T1000 (cell line): Measurements from ENCODE around the gene GJD2.

Experiments
- DNase-seq: peaks from one replicate; lab custom pipeline; 2025; ENCODE audit warnings: mixed read lengths; lab: John Stamatoyannopoulos, UW

GJD2 gene

DNA sequence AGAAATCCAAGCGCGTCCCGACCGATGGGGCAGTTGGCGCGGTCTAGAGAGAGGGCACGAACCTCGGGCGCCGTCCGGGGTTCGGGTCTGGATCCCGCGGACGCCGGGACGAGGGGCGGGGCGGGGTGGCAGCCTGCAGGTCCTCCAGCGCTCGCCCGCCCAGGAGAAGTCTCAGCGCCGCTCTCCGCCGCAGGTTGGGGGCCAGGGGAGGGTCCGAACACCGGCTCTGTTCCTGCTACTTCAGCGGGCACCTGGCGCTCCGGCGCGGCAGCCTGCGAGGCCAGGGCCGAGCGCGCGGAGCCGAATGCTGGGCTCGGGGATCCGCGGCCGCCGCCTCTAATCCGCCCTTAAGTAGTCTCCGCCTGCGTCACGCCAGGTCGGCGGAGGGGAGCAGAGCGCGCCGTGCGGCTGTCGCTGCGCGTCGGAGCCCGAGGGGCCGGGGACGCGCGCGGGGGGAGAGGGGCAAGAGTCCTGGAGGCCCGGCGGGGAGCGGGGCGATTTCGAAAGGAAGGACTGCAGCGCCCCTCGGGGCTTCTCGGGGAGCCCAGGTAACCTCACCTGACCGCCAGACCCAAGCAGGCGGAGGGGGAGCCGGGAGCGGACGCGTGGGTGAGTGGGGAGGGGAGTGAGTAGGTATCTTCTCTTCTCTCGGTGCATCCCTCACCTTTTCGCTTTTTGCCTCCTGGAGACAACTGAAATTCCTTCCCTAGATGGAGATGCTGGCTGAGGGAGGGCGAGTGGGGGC, at the start of gene GJD2:
GJD2 (minus strand) TSS at position 325 of the 745 bp plus-strand sequence. CDS start 510 bp downstream, outside the sequence.
- no peak for DNase-seq

DNA sequence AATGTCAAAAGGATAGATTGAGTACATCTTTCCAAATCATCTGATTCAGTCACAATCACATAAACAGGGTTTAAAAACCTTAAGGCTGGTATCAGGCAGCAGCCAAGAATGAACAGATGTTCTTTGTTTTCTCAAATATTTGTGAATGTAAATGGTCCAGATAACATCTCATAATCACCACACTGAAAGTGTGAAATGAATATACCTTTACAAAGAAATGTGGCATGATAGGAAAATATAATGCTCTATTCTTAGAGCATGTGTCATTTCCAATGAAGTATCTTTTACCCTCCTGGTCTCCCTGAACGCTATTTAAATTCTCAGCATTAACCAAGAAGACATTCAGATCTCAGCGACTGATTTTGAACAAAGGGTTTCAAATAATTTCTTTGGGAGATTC, 49.3 kb upstream of the GJD2 start:
- no peak for DNase-seq

- no peak for DNase-seq
These were observed 48.3 kb upstream of the GJD2 start for GRCh38 chr15:34802803-34803750.

DNA sequence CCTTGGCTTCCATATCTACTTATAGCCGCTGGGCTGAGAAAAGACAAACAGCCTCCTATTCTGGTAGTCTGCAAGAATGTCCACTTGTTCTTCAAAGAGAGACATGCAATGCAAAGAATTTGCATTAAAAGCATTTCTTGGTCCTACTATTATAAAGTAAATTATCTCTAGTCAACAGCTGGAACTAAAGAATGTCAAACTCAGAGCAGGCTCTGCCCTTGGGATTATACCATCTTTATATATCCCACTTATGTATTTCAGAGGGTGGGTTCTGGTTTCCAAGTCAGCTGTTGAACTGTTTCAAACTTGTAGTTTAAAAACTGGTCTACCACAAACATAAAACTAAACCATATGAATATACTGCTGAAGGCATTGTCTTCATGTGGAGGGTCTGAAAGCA, 47.6 kb upstream of the GJD2 start:
- no peak for DNase-seq

GRCh38 chr15:34799149-34800101, 44.6 kb upstream of the GJD2 start:
- DNase-seq = no peak

DNA sequence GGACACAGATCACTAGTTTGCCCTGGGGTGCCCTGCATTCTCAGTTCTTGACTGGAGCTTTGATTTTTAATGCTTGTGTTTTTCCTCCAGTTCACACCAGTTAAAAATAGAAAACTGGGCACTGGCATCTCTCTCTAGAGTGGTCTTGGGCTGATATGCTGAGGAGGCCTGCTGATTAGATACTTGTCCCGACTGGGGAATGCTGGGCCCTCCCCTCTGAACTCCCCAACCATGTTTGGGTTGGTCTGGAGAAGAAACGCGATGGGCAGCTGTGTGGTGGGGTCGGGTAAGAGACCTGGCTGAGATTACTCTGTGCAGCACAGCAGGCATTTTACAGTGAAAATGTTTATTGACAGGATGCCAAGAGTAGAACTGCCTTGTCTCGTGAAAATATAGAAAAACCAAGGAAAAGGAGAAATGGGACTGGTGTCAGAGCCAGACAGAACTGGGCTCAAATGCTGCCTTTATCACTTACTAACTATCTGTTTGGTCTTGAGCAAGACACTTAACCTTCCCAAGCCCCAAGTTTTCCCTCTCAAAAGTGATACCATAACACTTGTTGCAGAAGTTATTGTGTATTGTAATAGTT, 42.1 kb upstream of the GJD2 start:
- no peak for DNase-seq

DNA sequence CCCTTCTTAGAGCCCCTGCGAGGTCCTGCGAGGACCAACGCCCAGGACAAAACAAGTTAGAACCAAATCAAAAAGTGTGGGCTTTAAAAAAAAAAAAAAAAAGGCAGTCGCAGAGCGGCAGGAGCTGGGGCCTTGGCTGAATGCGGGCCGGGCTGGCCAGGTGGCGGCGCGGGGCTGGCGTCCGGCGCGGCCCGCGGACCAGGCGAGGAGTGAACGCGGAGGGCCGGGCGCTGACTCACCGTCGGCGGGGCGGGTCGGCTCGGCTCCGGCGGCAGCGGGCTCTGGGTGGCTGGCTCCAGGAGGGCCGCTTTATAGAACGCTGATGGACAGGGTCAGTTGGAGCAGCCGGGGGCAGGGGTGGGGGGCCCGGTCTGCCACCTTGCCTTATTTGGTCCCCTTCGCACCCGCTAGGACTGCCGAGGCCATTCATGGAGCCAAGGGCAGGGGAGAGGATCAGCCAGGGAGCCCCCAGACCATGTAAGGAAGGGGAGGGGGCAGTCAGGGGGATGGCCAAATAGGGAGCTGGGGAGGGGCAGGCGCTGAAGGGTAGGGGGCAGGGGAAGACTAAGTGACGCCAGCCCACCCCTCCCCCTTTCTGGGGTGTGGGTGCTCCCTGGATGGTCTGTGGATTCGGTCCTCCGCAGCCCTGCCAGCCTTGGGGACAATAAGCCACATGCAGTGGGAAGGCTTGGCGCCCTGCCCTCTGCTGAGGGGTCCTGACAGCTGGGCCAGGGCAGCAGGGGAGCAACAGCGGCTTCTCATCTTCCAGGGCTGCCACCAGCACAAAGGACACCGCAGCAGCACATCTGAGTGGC, 40.7 kb upstream of the GJD2 start, which contains the start of gene ACTC1:
ACTC1 (minus strand) TSS at position 283 of the 815 bp plus-strand sequence. CDS start 741 bp downstream, outside the sequence.
- DNase-seq = no peak

- no peak for DNase-seq
These were observed 39.9 kb upstream of the GJD2 start for GRCh38 chr15:34794590-34795206.

- no peak for DNase-seq
These were observed 39.1 kb upstream of the GJD2 start for GRCh38 chr15:34793901-34794300.

DNA sequence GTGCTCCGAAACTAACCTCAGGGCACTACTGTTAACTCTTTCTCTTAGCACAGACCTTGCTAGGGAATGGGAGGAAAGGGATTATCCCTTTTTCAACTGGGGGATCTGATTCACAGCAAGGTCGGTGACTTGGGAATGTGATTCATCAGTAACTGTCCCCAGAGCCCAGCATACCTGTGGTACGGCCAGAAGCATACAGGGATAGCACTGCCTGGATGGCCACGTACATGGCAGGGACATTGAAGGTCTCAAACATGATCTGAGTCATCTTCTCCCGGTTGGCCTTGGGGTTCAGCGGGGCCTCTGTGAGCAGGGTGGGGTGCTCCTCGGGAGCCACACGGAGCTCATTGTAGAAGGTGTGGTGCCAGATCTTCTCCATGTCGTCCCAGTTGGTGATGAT, 38.3 kb upstream of the GJD2 start:
- no peak for DNase-seq

- no peak for DNase-seq
These were observed 36.9 kb upstream of the GJD2 start for GRCh38 chr15:34791701-34792100.

DNA sequence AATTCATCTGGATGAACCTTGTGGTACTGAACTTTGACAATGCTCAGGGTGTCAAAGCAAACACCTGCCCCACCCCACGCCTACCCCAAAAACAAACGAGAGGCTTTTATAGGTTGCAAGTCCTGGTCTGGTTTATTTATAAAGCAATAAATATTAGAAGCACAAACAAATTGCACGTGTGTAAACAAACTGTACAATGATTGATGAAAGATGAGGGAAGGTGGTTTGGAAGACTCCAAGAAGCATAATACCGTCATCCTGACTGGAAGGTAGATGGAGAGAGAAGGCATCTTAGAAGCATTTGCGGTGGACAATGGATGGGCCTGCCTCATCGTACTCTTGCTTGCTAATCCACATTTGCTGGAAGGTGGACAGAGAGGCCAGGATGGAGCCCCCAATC, 35.3 kb upstream of the GJD2 start:
- DNase-seq = no peak

- DNase-seq = no peak
These were observed 34.5 kb upstream of the GJD2 start for GRCh38 chr15:34789326-34789725.

GRCh38 chr15:34786206-34786605, 31.4 kb upstream of the GJD2 start:
- DNase-seq = no peak

DNA sequence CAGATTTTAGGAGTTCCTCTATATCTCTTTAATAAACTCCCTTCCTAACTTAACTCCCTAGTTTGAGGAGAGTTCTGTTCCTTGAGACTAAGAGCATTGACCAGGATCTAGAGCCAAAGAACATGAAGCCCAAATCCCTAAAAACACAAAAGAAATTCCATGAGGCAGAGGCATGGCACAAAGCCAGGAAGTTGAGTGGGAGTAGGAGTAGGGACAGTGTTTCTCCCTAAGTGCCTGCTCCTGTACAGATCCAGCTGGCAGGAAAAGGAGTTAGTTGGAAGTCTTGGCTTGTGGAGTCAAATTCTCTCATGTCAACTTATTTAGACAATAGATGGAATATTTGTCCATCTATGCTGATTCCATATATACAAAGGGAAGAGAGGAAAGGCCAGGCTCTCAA, 29.2 kb upstream of the GJD2 start:
- DNase-seq = no peak

DNA sequence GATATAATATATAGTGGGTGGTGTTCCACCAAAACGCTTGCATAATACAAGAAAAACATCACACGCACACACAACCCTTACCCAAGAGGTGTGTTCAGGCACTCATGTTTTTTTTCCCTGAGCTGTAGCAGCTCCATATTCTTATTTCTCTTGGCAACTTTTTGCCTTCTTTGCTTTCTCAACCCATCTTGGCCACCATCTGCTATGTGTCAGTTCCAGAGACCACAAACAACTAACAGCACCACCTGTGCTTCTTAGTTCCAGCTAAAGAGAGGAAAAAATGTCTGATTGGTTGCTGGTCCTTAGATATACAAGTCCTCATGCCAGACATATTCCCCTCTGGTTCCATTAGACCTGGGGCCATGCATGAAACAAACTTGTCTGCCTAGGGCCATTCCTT, 28.6 kb upstream of the GJD2 start:
- no peak for DNase-seq

DNA sequence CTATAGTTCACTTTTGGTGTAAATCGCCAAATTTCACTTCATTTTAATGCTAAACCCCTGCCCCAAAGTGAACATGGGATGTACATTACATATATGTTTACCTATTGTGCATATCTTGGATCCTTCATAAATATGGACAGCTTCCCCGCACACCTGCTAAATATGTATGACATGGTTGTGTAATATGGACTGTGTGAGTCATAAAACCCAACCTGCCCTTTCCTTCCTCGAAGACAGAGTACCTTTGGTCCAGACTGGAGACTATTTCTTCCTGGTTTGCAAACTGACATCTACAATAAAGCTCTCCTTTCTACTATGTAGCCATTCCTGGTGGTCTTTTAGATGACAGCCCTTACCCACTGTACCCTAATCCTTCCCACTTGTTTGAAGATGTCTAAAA, 28.1 kb upstream of the GJD2 start:
- no peak for DNase-seq

DNA sequence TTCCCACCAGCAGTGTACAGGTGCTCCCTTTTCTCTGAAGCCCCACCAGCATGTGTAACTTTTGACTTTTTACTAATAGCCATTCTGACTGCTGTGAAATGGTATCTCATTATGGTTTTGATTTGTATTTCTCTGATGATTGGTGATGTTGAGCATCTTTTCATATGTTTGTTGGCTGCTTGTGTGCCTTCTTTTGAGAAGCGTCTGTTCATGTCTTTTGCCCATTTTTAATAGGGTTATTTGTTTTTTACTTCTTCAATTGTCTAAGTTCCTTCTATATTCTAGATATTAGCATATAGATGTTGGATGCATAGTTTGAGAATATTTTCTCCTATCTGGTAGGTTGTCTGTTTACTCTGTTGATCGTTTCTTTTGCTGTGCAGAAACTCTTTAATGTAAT, 25.9 kb upstream of the GJD2 start:
- DNase-seq = no peak

- no peak for DNase-seq
These were observed 21.9 kb upstream of the GJD2 start for GRCh38 chr15:34776606-34777105.

DNA sequence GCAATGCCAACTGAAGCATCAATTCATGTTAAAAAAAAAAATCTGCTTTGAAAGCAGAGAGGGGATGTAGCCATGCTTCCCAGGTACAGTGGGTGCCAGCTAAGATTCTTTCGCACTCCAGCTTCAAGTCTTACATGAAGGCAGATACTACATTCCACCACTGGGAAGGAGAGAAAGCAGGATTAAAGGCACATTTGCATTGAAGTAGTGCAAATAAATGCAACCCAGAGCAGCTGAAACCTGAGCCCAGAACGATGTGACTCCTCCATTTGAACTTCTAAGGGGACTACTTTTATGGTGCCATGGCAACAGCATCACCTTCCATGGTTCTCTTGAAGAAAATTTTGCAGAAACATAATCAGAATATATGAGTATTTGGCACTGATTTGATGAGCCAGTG, 19.1 kb upstream of the GJD2 start:
- DNase-seq = no peak
